ENCODE results near the gene GOLGA8A. TPM values are rescaled to one million over a fixed set of nuclear protein-coding genes. Genes with fewer than 3 reads are reported as not detected.

Gene GOLGA8A
- total RNA-seq, 1 experiment from 2014 or later, result 37.2 TPM

GRCh38 chr15:34436126-34436955 is 1.3 kb downstream of the GOLGA8A start:
- TF ChIP-seq EZH2phosphoT487 (IDR thresholded peaks at IDR 0.05; ENCODE audit: borderline replicate concordance) (no peak), SRF (IDR thresholded peaks at IDR 0.05; ENCODE audit: low read depth) (no peak), REST (IDR thresholded peaks at IDR 0.05; ENCODE audit: low read depth) (no peak), MAX (IDR thresholded peaks at IDR 0.05) (no peak)
- H3K4me3 ChIP-seq (replicated peaks in 1 of 2; ENCODE audit: low read depth in 1 of 2, low read length in 2 of 2), result peak overlapping the region; percentile 44 to 57
- H4K20me1 ChIP-seq (ENCODE audit: insufficient read depth), result no peaks in the 10 kb centered on the region
- POLR2A ChIA-PET, result no interaction called here
- no peaks in the 10 kb centered on the region for H3K27me3 ChIP-seq (ENCODE audit: insufficient read depth, low read length)
- H3K4me2 ChIP-seq (ENCODE audit: low read length), result peak overlapping the region; percentile 67
- intact Hi-C loops (cut with micrococcal nuclease), result loop anchor here (5.0 kb wide), 1 partner anchor 66 kb away; no protein-coding TSS in a partner anchor
- H2AFZ ChIP-seq (ENCODE audit: low read depth, low read length, poor library complexity, severe bottlenecking), result no peak overlapping the region
- peaks cover 0 to 11% of the 10 kb centered on the region in 2 experiments; a peak in 2 of 4 replicates for H3K4me1 ChIP-seq (ENCODE audit: control insufficient read depth in 1 of 2, insufficient read depth in 2 of 2, low read length in 2 of 2)
- H3K27ac ChIP-seq (ENCODE audit: low read depth, low read length), result peak overlapping the region; percentile 51; the same call in 1 of the 2 replicates
- no TSS peak for BruUV-seq (replicated peaks)
- no peak for DNase-seq (ENCODE audit: low read depth, low spot score)
- no peaks in the 10 kb centered on the region for H3K36me3 ChIP-seq (ENCODE audit: control insufficient read depth in 1 of 2, insufficient read depth in 2 of 2, low read length in 2 of 2)
- CTCF ChIA-PET, result no interaction called here
- H3K9ac ChIP-seq (ENCODE audit: low read length), result peak overlapping the region; percentile 53
- RAD21 ChIA-PET (ENCODE audit: low non-redundant PET in 1 of 2, low total read pairs in 2 of 2, uncharacterized antibody in 2 of 2, unreplicated experiment in 2 of 2), result no interaction called here
- H3K9me3 ChIP-seq (ENCODE audit: control insufficient read depth in 1 of 2, insufficient read depth in 1 of 2, low read depth in 1 of 2, low read length in 2 of 2), result no peaks in the 10 kb centered on the region
- peak; percentile 33 for ATAC-seq
- no peaks in the 10 kb centered on the region for H3K9me2 ChIP-seq (ENCODE audit: insufficient read depth)
- H3K79me2 ChIP-seq (ENCODE audit: insufficient read depth, low read length), result peaks cover 13% of the 10 kb centered on the region
